Measurements from ENCODE around the gene ATP23. TPM values are rescaled to one million over a fixed set of nuclear protein-coding genes. Genes with fewer than 3 reads are reported as not detected.

The ATP23 gene
- total and polyA plus RNA-seq, 4 donors = 2.8 to 7.1 (median 4.5) TPM

- Histone ChIP-seq H3K36me3 (ENCODE audit: control insufficient read depth in 4 of 4, insufficient read depth in 3 of 4, low read depth in 1 of 4, low read length in 3 of 4) (no peaks in the 10 kb centered on the region), H3K27me3 (ENCODE audit: control insufficient read depth in 4 of 4, insufficient read depth in 4 of 4, low read length in 3 of 4) (no peaks in the 10 kb centered on the region), H3K9ac (ENCODE audit: low read depth in 1 of 2, low read length in 2 of 2) (peak overlapping the region in 1 of 2 donors; percentile 63), H3K4me3 (ENCODE audit: low read depth in 1 of 3, low read length in 3 of 3) (no peak overlapping the region), H3K27ac (ENCODE audit: low read depth in 1 of 2, low read length in 2 of 2) (peak overlapping the region; percentile 63 to 80), H3K4me1 (ENCODE audit: control insufficient read depth in 4 of 4, insufficient read depth in 4 of 4, low read length in 3 of 4) (peaks cover 0 to 19% (median 3%) of the 10 kb centered on the region in 4 donors), H3K9me3 (ENCODE audit: control insufficient read depth in 4 of 4, low read length in 3 of 4) (no peaks in the 10 kb centered on the region)
- WGBS = 56% methylated on average over 13 of the region's 13 CpGs
- TF ChIP-seq, protein P1, sequence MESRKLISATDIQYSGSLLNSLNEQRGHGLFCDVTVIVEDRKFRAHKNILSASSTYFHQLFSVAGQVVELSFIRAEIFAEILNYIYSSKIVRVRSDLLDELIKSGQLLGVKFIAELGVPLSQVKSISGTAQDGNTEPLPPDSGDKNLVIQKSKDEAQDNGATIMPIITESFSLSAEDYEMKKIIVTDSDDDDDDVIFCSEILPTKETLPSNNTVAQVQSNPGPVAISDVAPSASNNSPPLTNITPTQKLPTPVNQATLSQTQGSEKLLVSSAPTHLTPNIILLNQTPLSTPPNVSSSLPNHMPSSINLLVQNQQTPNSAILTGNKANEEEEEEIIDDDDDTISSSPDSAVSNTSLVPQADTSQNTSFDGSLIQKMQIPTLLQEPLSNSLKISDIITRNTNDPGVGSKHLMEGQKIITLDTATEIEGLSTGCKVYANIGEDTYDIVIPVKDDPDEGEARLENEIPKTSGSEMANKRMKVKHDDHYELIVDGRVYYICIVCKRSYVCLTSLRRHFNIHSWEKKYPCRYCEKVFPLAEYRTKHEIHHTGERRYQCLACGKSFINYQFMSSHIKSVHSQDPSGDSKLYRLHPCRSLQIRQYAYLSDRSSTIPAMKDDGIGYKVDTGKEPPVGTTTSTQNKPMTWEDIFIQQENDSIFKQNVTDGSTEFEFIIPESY (IDR thresholded peaks at IDR 0.05) = no peak
- TF ChIP-seq FOXA2 (IDR thresholded peaks at IDR 0.05) = no peak
- peak; percentile 78 for TF ChIP-seq SP1 (IDR thresholded peaks at IDR 0.05)
- TF ChIP-seq, protein P2, sequence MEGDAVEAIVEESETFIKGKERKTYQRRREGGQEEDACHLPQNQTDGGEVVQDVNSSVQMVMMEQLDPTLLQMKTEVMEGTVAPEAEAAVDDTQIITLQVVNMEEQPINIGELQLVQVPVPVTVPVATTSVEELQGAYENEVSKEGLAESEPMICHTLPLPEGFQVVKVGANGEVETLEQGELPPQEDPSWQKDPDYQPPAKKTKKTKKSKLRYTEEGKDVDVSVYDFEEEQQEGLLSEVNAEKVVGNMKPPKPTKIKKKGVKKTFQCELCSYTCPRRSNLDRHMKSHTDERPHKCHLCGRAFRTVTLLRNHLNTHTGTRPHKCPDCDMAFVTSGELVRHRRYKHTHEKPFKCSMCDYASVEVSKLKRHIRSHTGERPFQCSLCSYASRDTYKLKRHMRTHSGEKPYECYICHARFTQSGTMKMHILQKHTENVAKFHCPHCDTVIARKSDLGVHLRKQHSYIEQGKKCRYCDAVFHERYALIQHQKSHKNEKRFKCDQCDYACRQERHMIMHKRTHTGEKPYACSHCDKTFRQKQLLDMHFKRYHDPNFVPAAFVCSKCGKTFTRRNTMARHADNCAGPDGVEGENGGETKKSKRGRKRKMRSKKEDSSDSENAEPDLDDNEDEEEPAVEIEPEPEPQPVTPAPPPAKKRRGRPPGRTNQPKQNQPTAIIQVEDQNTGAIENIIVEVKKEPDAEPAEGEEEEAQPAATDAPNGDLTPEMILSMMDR (IDR thresholded peaks at IDR 0.05; ENCODE audit: low read depth, low read length, missing input control) = peak; percentile 4
- TF ChIP-seq EGR1 (IDR thresholded peaks at IDR 0.05; ENCODE audit: low read depth in 2 of 2) = no peak
- TF ChIP-seq NR2F2 (IDR thresholded peaks at IDR 0.05) = peak; percentile 56
- peak in 1 of 2 donors; percentile 20 for TF ChIP-seq RXRA (IDR thresholded peaks at IDR 0.05)
- TF ChIP-seq JUND (IDR thresholded peaks at IDR 0.05) = no peak
- TF ChIP-seq RAD21 (IDR thresholded peaks at IDR 0.05) = peak; percentile 31 to 40
- TF ChIP-seq, protein P3, sequence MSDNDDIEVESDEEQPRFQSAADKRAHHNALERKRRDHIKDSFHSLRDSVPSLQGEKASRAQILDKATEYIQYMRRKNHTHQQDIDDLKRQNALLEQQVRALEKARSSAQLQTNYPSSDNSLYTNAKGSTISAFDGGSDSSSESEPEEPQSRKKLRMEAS (IDR thresholded peaks at IDR 0.05) = no peak
- TF ChIP-seq HNF4G (IDR thresholded peaks at IDR 0.05) = no peak
- peak; percentile 82 for DNase-seq (ENCODE audit: low spot score)
Measured at GRCh38 chr12:57893431-57894353, 47.7 kb upstream of the ATP23 start.

GRCh38 chr12:57894399-57895292, 46.7 kb upstream of the ATP23 start:
- H3K9ac ChIP-seq (ENCODE audit: low read depth in 1 of 2, low read length in 2 of 2) = peak overlapping the region in 1 of 2 donors; percentile 22
- no peak for DNase-seq (ENCODE audit: low spot score)
- H3K27ac ChIP-seq (ENCODE audit: low read depth in 1 of 2, low read length in 2 of 2) = peak overlapping the region; percentile 84 to 93
- H3K36me3 ChIP-seq (ENCODE audit: control insufficient read depth in 4 of 4, insufficient read depth in 3 of 4, low read depth in 1 of 4, low read length in 3 of 4) = no peaks in the 10 kb centered on the region
- H3K4me3 ChIP-seq (ENCODE audit: low read depth in 1 of 3, low read length in 3 of 3) = no peak overlapping the region
- H3K27me3 ChIP-seq (ENCODE audit: control insufficient read depth in 4 of 4, insufficient read depth in 4 of 4, low read length in 3 of 4) = no peaks in the 10 kb centered on the region
- WGBS = 90% methylated on average over 6 of the region's 6 CpGs
- peaks cover 0 to 19% (median 3%) of the 10 kb centered on the region in 4 donors for H3K4me1 ChIP-seq (ENCODE audit: control insufficient read depth in 4 of 4, insufficient read depth in 4 of 4, low read length in 3 of 4)
- H3K9me3 ChIP-seq (ENCODE audit: control insufficient read depth in 4 of 4, low read length in 3 of 4) = no peaks in the 10 kb centered on the region
- TF ChIP-seq EGR1 (IDR thresholded peaks at IDR 0.05; ENCODE audit: low read depth in 2 of 2) (no peak), FOXA1 (IDR thresholded peaks at IDR 0.05) (no peak), NR2F2 (IDR thresholded peaks at IDR 0.05) (no peak), TAF1 (conservative IDR thresholded peaks at IDR 0.05) (no peak), RXRA (IDR thresholded peaks at IDR 0.05) (no peak), JUND (IDR thresholded peaks at IDR 0.05) (no peak)
- TF ChIP-seq, protein P1 (IDR thresholded peaks at IDR 0.05) = no peak
- TF ChIP-seq, protein P4, sequence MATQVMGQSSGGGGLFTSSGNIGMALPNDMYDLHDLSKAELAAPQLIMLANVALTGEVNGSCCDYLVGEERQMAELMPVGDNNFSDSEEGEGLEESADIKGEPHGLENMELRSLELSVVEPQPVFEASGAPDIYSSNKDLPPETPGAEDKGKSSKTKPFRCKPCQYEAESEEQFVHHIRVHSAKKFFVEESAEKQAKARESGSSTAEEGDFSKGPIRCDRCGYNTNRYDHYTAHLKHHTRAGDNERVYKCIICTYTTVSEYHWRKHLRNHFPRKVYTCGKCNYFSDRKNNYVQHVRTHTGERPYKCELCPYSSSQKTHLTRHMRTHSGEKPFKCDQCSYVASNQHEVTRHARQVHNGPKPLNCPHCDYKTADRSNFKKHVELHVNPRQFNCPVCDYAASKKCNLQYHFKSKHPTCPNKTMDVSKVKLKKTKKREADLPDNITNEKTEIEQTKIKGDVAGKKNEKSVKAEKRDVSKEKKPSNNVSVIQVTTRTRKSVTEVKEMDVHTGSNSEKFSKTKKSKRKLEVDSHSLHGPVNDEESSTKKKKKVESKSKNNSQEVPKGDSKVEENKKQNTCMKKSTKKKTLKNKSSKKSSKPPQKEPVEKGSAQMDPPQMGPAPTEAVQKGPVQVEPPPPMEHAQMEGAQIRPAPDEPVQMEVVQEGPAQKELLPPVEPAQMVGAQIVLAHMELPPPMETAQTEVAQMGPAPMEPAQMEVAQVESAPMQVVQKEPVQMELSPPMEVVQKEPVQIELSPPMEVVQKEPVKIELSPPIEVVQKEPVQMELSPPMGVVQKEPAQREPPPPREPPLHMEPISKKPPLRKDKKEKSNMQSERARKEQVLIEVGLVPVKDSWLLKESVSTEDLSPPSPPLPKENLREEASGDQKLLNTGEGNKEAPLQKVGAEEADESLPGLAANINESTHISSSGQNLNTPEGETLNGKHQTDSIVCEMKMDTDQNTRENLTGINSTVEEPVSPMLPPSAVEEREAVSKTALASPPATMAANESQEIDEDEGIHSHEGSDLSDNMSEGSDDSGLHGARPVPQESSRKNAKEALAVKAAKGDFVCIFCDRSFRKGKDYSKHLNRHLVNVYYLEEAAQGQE (IDR thresholded peaks at IDR 0.05) = no peak
